HepG2 (cell line): ENCODE results near the gene SLC16A3. TPM values are rescaled to one million over a fixed set of nuclear protein-coding genes. Genes with fewer than 3 reads are reported as not detected.
A peak's percentile ranks its signal among the peaks of the same experiment; 100 is the strongest.
"Not testable (repeated sequence)": the region's sequence is repeated elsewhere in the genome, so short reads cannot be mapped to it uniquely, and the experiment has no call there.

Source experiments
- ATAC-seq: fragments of 200-7000 bp; cut with Tn5 transposase; 3 replicates; pipeline ENCODE4 v1.9.1; 2020; ENCODE audit warnings: mild to moderate bottlenecking, moderate library complexity
- BruUV-seq: library from RNA; stranded (reverse); fragments of 400-500 nt; replicated peaks from 2 replicates; lab custom pipeline; 2021; lab: Mats Ljungman, UMichigan
- CTCF ChIA-PET: fragments of 300-600 bp; formaldehyde crosslinking; extraction: SDS; loops from one replicate; lab custom pipeline; 2021; ENCODE audit warnings: low total read pairs, inconsistent platforms, low intra/inter-chr PET ratio; lab: Yijun Ruan, JAX
- POLR2A ChIA-PET: fragments of 350-600 bp; sonication (Branson Sonifier 250); formaldehyde crosslinking; loops from one replicate; lab custom pipeline; 2020; ENCODE audit warnings: antibody characterized with exemption, inconsistent platforms; lab: Yijun Ruan, JAX
- DNase-seq: peaks from one replicate; pipeline ENCODE4 v3.0.0-alpha.2; 2015; ENCODE audit warnings: low spot score
- FAIRE-seq: peaks from 3 replicates; lab custom pipeline; 2011; peaks lifted over from hg19 to GRCh38; lab: Jason Lieb, UNC
- H2AFZ ChIP-seq: one replicate; pipeline ENCODE4 v1.6.1; 2011; ENCODE audit warnings: low read length, inconsistent platforms
- H3K27ac ChIP-seq: fragments of 300-600 bp; 3 replicates; pipeline ENCODE4 v1.8.0; 2011; ENCODE audit warnings: mixed run types, mild to moderate bottlenecking, mixed read lengths, low read length, inconsistent platforms; ENCODE audit not compliant: insufficient read depth; ENCODE audit errors: extremely low read length
- H3K27me3 ChIP-seq, 2 experiments: fragments of 200-600 bp in 1 of 2; 2 replicates in 1 of 2; 3 replicates in 1 of 2; pipeline versions ENCODE4 v1.6.0 to v1.8.0; 2011; ENCODE audit warnings: low read length in 2 of 2, mild to moderate bottlenecking in 2 of 2, moderate library complexity in 2 of 2, inconsistent platforms in 1 of 2; ENCODE audit not compliant: insufficient read depth in 2 of 2, control insufficient read depth in 1 of 2
- H3K36me3 ChIP-seq, 2 experiments: fragments of 200-600 bp in 1 of 2; replicated peaks in 1 of 2; 2 replicates in 1 of 2; 3 replicates in 1 of 2; pipeline versions ENCODE4 v1.5.1 to v1.8.0; 2011; ENCODE audit warnings: low read length in 2 of 2, inconsistent platforms in 1 of 2; ENCODE audit not compliant: insufficient read depth in 2 of 2, control insufficient read depth in 1 of 2
- H3K4me1 ChIP-seq: 2 replicates; pipeline ENCODE4 v1.5.1; 2012; ENCODE audit warnings: low read length, inconsistent platforms; ENCODE audit not compliant: insufficient read depth
- H3K4me2 ChIP-seq: 2 replicates; pipeline ENCODE4 v1.6.0; 2011; ENCODE audit warnings: low read depth, low read length, inconsistent platforms
- H3K4me3 ChIP-seq, 3 experiments: fragments of 200-600 bp in 1 of 3; sonication (generic), shearing (Covaris generic) in 1 of 3; replicated peaks in 1 of 3; 2 replicates each; pipeline ENCODE4 v1.5.1; 2011 to 2016; ENCODE audit warnings: low read length in 3 of 3, inconsistent platforms in 2 of 3, low read depth in 2 of 3, mild to moderate bottlenecking in 2 of 3, control low read depth in 1 of 3, mixed read lengths in 1 of 3; ENCODE audit not compliant: insufficient read depth in 1 of 3
- H3K79me2 ChIP-seq: one replicate; pipeline ENCODE4 v1.6.1; 2011; ENCODE audit warnings: low read length, inconsistent platforms; ENCODE audit not compliant: insufficient read depth
- H3K9ac ChIP-seq: 2 replicates; pipeline ENCODE4 v1.6.0; 2011; ENCODE audit warnings: mild to moderate bottlenecking, low read depth, low read length, inconsistent platforms; ENCODE audit not compliant: insufficient read depth
- H3K9me3 ChIP-seq: 2 replicates; pipeline ENCODE4 v1.5.1; 2012; ENCODE audit warnings: mild to moderate bottlenecking, low read length
- H4K20me1 ChIP-seq: 2 replicates; pipeline ENCODE4 v1.6.0; 2011; ENCODE audit warnings: inconsistent platforms, mild to moderate bottlenecking, low read length, moderate library complexity; ENCODE audit not compliant: insufficient read depth
- AKAP8 ChIP-seq: sonication (generic); formaldehyde crosslinking; IDR thresholded peaks from 2 replicates; pipeline ENCODE4 v1.5.1; 2020; ENCODE audit warnings: mild to moderate bottlenecking, missing genetic modification reagents
- ARNT ChIP-seq: fragments of 450-650 bp; IDR thresholded peaks from 2 replicates; pipeline ENCODE4 v1.6.1; 2017
- CREB1 ChIP-seq, 2 experiments: fragments of 450-650 bp in 1 of 2; IDR thresholded peaks; 2 replicates each; pipeline ENCODE4 v1.6.1; 2016 to 2017; ENCODE audit warnings: control low read depth in 1 of 2, mild to moderate bottlenecking in 1 of 2, missing compliant biosample characterization in 1 of 2, missing genetic modification characterization in 1 of 2
- FOXA1 ChIP-seq, 2 experiments: fragments of 450-650 bp in 1 of 2; sonication (generic) in 1 of 2; formaldehyde crosslinking in 1 of 2; IDR thresholded peaks; 2 replicates each; pipeline versions ENCODE4 v1.4.0 to v1.6.1; 2016 to 2020; ENCODE audit warnings: missing genetic modification reagents in 1 of 2
- FOXK2 ChIP-seq: fragments of 450-650 bp; IDR thresholded peaks from 2 replicates; pipeline ENCODE4 v1.6.1; 2016
- HOXA9 ChIP-seq: sonication (generic); formaldehyde crosslinking; IDR thresholded peaks from 2 replicates; pipeline ENCODE4 v1.8.1; 2022; ENCODE audit warnings: missing genetic modification reagents, mild to moderate bottlenecking, moderate library complexity, borderline replicate concordance
- POLR2A ChIP-seq, 2 experiments: IDR thresholded peaks; 2 replicates each; pipeline ENCODE4 v1.6.1; 2011; ENCODE audit warnings: low read depth in 2 of 2, low read length in 2 of 2, mild to moderate bottlenecking in 1 of 2, moderate library complexity in 1 of 2; ENCODE audit not compliant: insufficient read depth in 1 of 2
- POLR2AphosphoS2 ChIP-seq: IDR thresholded peaks from 2 replicates; pipeline ENCODE4 v1.6.1; 2011; ENCODE audit warnings: low read depth, low read length, improper control_type of control experiment
- POLR2G ChIP-seq: fragments of 200-400 bp; formaldehyde crosslinking; IDR thresholded peaks from 2 replicates; pipeline ENCODE4 v1.6.1; 2018; ENCODE audit warnings: mild to moderate bottlenecking, low read depth, low read length, moderate library complexity
- RBM22 ChIP-seq: fragments of 200-400 bp; formaldehyde crosslinking; optimal IDR thresholded peaks from 2 replicates; pipeline ENCODE3; 2017; ENCODE audit warnings: mild to moderate bottlenecking, low read length, moderate library complexity
- ZNF605 ChIP-seq: sonication (generic); formaldehyde crosslinking; IDR thresholded peaks from 2 replicates; pipeline ENCODE4 v1.8.0; 2022; ENCODE audit warnings: mild to moderate bottlenecking, missing genetic modification reagents
- WGBS: methylation state at CpG from one replicate; pipeline ENCODE4 v1.1.6; 2017; ENCODE audit warnings: low lambda C conversion rate; 5-methylcytosine and 5-hydroxymethylcytosine counted together
- in situ Hi-C: cut with HindIII; loops from 2 replicates; pipeline ENCODE4 v1.10.0; 2017; ENCODE audit warnings: low pct_unique_long_range_greater_than_20kb; ENCODE audit not compliant: extremely low pct_ligation_motif_present
- intact Hi-C: fragments of 100-400 bp; cut with micrococcal nuclease; formaldehyde crosslinking; loops from one replicate; pipeline ENCODE4 v1.10.0; 2022; ENCODE audit not compliant: unreplicated experiment
- polyA plus RNA-seq, 8 experiments: library from polyadenylated mRNA; depleted of rRNA in 3 of 8; stranded (reverse) in 7 of 8; unstranded in 1 of 8; fragments of >200 nt; fragmentation: Illumina TruSeq in 4 of 8; extraction: Trizol in 4 of 8; gene quantifications; 2 replicates each; pipeline versions ENCODE4 v1.2.1 to v1.2.3, GENCODE V29; 2011 to 2016; ENCODE audit warnings: low read depth in 4 of 8, missing spikeins in 1 of 8, mixed read lengths in 1 of 8; ENCODE audit not compliant: insufficient read depth in 1 of 8
- total RNA-seq, 5 experiments: library from RNA; depleted of rRNA; stranded (reverse); fragments of >200 nt; fragmentation: Illumina TruSeq; extraction: Trizol; gene quantifications; 2 replicates each; pipeline ENCODE4 v1.2.3, GENCODE V29; 2016; ENCODE audit warnings: low read depth in 1 of 5
- TF ChIP-seq, protein P1 (sequence below): fragments of 450-650 bp; IDR thresholded peaks from 2 replicates; pipeline ENCODE4 v1.6.1; 2016

Gene SLC16A3
- total and polyA plus RNA-seq, 2 of the 13 experiments (the other 11 are each of a cell fraction or from before 2014, with no cell fraction given), result 242 to 349 TPM

DNA sequence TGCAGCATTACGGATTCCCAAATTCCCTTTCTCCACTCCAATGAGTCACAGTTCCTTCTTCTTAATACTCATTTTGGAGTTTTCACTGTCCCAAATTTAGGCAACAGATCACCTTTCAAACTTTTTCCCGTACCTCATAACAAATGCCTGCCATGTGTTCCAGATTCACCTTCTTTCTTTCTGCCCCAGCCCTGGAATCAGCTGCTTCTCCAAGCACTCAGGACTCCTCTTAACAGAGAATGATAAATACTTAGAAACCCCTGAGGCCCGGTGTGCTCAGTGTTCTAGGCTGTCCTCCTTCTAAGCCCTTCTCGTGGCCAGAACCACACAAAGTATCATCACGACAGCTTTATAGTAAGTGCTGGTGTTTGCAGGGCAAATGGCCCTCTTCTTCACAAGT lies 29.7 kb downstream of the SLC16A3 start:
- 98% methylated on average over 5 of the region's 5 CpGs for WGBS
- H3K36me3 ChIP-seq, result peaks cover 43 to 82% of the 10 kb centered on the region in 2 experiments
- TF ChIP-seq POLR2G, result 0 out of 2 replicates have a peak, but pooled peaks have one; percentile 23
- no peak for TF ChIP-seq ZNF605 (CRISPR knock-in tag)
- TF ChIP-seq RBM22, result peak; percentile 71
- TF ChIP-seq, all 625 proteins: peak for 2
- intact Hi-C loops, result loop anchor here (5.0 kb wide), 1 partner anchor 39 kb away; no protein-coding TSS in a partner anchor
- H2AFZ ChIP-seq, result no peak overlapping the region
- H4K20me1 ChIP-seq, result peaks cover 28% of the 10 kb centered on the region
- POLR2A ChIA-PET, result interaction anchor here (2.3 kb wide), 1 partner anchor 17 kb away, joined by 7 read pairs; no protein-coding TSS in a partner anchor
- H3K9ac ChIP-seq, result no peak overlapping the region
- H3K27ac ChIP-seq, result no peak overlapping the region
- DNase-seq (no peak), ATAC-seq (no peak), FAIRE-seq (no peak)
- CTCF ChIA-PET, result no interaction called here
- peaks cover 44% of the 10 kb centered on the region for H3K79me2 ChIP-seq
- H3K9me3 ChIP-seq, result no peaks in the 10 kb centered on the region
- no peaks in the 10 kb centered on the region for H3K4me1 ChIP-seq
- H3K4me2 ChIP-seq, result no peak overlapping the region
- no TSS peak for BruUV-seq
- in situ Hi-C loops, result no loop called here
- H3K27me3 ChIP-seq, result no peaks in the 10 kb centered on the region
- no peak overlapping the region for H3K4me3 ChIP-seq

DNA sequence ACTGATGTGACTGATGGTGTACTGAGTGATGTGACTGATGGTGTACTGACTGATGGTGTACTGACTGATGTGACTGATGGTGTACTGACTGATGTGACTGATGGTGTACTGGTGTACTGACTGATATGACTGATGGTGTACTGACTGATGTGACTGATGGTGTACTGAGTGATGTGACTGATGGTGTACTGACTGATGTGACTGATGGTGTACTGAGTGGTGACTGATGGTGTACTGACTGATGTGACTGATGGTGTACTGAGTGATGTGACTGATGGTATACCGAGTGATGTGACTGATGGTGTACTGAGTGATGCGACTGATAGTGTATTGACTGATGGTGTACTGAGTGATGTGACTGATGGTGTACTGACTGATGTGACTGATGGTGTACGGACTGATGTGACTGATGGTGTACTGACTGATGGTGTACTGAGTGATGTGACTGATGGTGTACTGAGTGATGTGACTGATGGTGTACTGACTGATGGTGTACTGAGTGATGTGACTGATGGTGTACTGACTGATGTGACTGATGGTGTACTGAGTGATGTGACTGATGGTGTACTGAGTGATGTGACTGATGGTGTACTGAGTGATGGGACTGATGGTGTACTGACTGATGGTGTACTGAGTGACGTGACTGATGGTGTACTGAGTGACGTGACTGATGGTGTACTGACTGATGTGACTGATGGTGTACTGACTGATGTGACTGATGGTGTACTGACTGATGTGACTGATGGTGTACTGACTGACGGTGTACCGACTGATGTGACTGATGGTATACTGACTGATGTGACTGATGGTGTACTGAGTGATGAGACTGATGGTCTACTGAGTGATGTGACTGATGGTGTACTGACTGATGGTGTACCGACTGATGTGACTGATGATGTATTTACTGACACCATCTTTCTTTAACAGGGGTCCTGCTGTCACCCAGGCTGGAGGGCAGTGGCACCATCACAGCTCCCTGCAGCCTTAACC lies 31.4 kb downstream of the SLC16A3 start:
- H2AFZ ChIP-seq; H3K9me3 ChIP-seq; H3K27me3 ChIP-seq; BruUV-seq; H3K9ac ChIP-seq; DNase-seq; H3K4me3 ChIP-seq; FAIRE-seq; H3K27ac ChIP-seq; ATAC-seq; CTCF ChIA-PET; H3K4me1 ChIP-seq; in situ Hi-C loops; H3K4me2 ChIP-seq; TF ChIP-seq FOXA1, CREB1 (CRISPR knock-in tag; IDR thresholded peaks at IDR 0.05): not testable (repeated sequence)
- intact Hi-C loops, result loop anchor here (5.0 kb wide), 1 partner anchor 37 kb away; no protein-coding TSS in a partner anchor
- H3K79me2 ChIP-seq, result peaks cover 56% of the 10 kb centered on the region
- peaks cover 48 to 94% of the 10 kb centered on the region in 2 experiments for H3K36me3 ChIP-seq
- WGBS, result 98% methylated on average over 8 of the region's 8 CpGs
- POLR2A ChIA-PET, result interaction anchor here (1.0 kb wide), 1 partner anchor 18 kb away, joined by 3 read pairs; no protein-coding TSS in a partner anchor
- peaks cover 34% of the 10 kb centered on the region for H4K20me1 ChIP-seq
- TF ChIP-seq, protein P1, sequence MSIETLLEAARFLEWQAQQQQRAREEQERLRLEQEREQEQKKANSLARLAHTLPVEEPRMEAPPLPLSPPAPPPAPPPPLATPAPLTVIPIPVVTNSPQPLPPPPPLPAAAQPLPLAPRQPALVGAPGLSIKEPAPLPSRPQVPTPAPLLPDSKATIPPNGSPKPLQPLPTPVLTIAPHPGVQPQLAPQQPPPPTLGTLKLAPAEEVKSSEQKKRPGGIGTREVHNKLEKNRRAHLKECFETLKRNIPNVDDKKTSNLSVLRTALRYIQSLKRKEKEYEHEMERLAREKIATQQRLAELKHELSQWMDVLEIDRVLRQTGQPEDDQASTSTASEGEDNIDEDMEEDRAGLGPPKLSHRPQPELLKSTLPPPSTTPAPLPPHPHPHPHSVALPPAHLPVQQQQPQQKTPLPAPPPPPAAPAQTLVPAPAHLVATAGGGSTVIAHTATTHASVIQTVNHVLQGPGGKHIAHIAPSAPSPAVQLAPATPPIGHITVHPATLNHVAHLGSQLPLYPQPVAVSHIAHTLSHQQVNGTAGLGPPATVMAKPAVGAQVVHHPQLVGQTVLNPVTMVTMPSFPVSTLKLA, result 0 out of 2 replicates have a peak, but pooled peaks have one; percentile 2
- TF ChIP-seq FOXK2 (peak; percentile 29; the same call in 1 of the 2 replicates), HOXA9 (CRISPR knock-in tag) (peak; percentile 48; the same call in 1 of the 2 replicates), FOXA1 (IDR thresholded peaks at IDR 0.05) (0 out of 2 replicates have a peak, but pooled peaks have one; percentile 3), RBM22 (peak; percentile 12), ARNT (0 out of 2 replicates have a peak, but pooled peaks have one; percentile 59), AKAP8 (CRISPR knock-in tag) (0 out of 2 replicates have a peak, but pooled peaks have one; percentile 25), POLR2AphosphoS2 (0 out of 2 replicates have a peak, but pooled peaks have one; percentile 50), CREB1 (IDR thresholded peaks at IDR 0.05) (peak; percentile 37; the same call in 1 of the 2 replicates), POLR2A (IDR thresholded peaks at IDR 0.05; ENCODE audit: insufficient read depth in 1 of 2, low read depth in 2 of 2, low read length in 2 of 2) (peak; percentile 15 to 40; a peak in 2 of 4 replicates)
